ENCODE measurements around the gene TMEM233.

The TMEM233 gene

GRCh38 chr12:119683413-119683812, 89.8 kb downstream of the TMEM233 start:
- no peak for DNase-seq (ENCODE audit: low read depth)
- TF ChIP-seq CTCF (IDR thresholded peaks at IDR 0.05; ENCODE audit: insufficient read depth, low read depth, low read length, missing control alignments), result no peak
- no peak overlapping the region for H3K4me3 ChIP-seq (ENCODE audit: low read depth, low read length)

GRCh38 chr12:119683816-119684215, 90.2 kb downstream of the TMEM233 start:
- DNase-seq (ENCODE audit: low read depth), result no peak
- no peak overlapping the region for H3K4me3 ChIP-seq (ENCODE audit: low read depth, low read length)
- TF ChIP-seq CTCF (IDR thresholded peaks at IDR 0.05; ENCODE audit: insufficient read depth, low read depth, low read length, missing control alignments), result no peak

- no peak for TF ChIP-seq CTCF (IDR thresholded peaks at IDR 0.05; ENCODE audit: insufficient read depth, low read depth, low read length, missing control alignments)
- DNase-seq (ENCODE audit: low read depth), result no peak
- no peak overlapping the region for H3K4me3 ChIP-seq (ENCODE audit: low read depth, low read length)
These were observed 91.3 kb downstream of the TMEM233 start for GRCh38 chr12:119684711-119685369.

GRCh38 chr12:119685375-119685774, 91.8 kb downstream of the TMEM233 start:
- DNase-seq (ENCODE audit: low read depth), result no peak
- no peak overlapping the region for H3K4me3 ChIP-seq (ENCODE audit: low read depth, low read length)
- TF ChIP-seq CTCF (IDR thresholded peaks at IDR 0.05; ENCODE audit: insufficient read depth, low read depth, low read length, missing control alignments), result no peak

- no peak for TF ChIP-seq CTCF (IDR thresholded peaks at IDR 0.05; ENCODE audit: insufficient read depth, low read depth, low read length, missing control alignments)
- no peak for DNase-seq (ENCODE audit: low read depth)
- no peak overlapping the region for H3K4me3 ChIP-seq (ENCODE audit: low read depth, low read length)
These were observed 92.8 kb downstream of the TMEM233 start for GRCh38 chr12:119686355-119686754.

- DNase-seq (ENCODE audit: low read depth), result no peak
- no peak overlapping the region for H3K4me3 ChIP-seq (ENCODE audit: low read depth, low read length)
- no peak for TF ChIP-seq CTCF (IDR thresholded peaks at IDR 0.05; ENCODE audit: insufficient read depth, low read depth, low read length, missing control alignments)
These were observed 93.2 kb downstream of the TMEM233 start for GRCh38 chr12:119686776-119687175.

- no peak overlapping the region for H3K4me3 ChIP-seq (ENCODE audit: low read depth, low read length)
- no peak for TF ChIP-seq CTCF (IDR thresholded peaks at IDR 0.05; ENCODE audit: insufficient read depth, low read depth, low read length, missing control alignments)
- DNase-seq (ENCODE audit: low read depth), result no peak
These were observed 93.8 kb downstream of the TMEM233 start for GRCh38 chr12:119687406-119687805.
